GM23338 (cell line): ENCODE data around the gene RANGAP1. TPM values are rescaled to one million over a fixed set of nuclear protein-coding genes. Genes with fewer than 3 reads are reported as not detected.
A peak's percentile ranks its signal among the peaks of the same experiment; 100 is the strongest.

ENCODE experiments used
- ATAC-seq: fragments of 200-7000 bp; cut with Tn5 transposase; 3 replicates; pipeline ENCODE4 v1.9.1; 2020
- DNase-seq: peaks from one replicate; pipeline ENCODE4 v3.0.0-alpha.2; 2015; ENCODE audit warnings: low spot score
- H2AFZ ChIP-seq: fragments of 200-600 bp; sonication (generic); 2 replicates; pipeline ENCODE4 v1.8.0; 2016; ENCODE audit warnings: antibody characterized with exemption, mild to moderate bottlenecking, moderate library complexity
- H3F3A ChIP-seq: fragments of 200-600 bp; sonication (generic); replicated peaks from 2 replicates; pipeline ENCODE4 v1.8.0; 2017; ENCODE audit warnings: antibody characterized with exemption, mixed run types, low read depth
- H3K27ac ChIP-seq: fragments of 200-600 bp; sonication (generic); 2 replicates; pipeline ENCODE4 v1.6.1; 2016; ENCODE audit warnings: low read depth
- H3K27me3 ChIP-seq: fragments of 200-600 bp; sonication (generic); 2 replicates; pipeline ENCODE4 v1.8.0; 2016; ENCODE audit warnings: mild to moderate bottlenecking, mixed run types, moderate library complexity; ENCODE audit not compliant: insufficient read depth
- H3K36me3 ChIP-seq: fragments of 200-600 bp; sonication (generic); 2 replicates; pipeline ENCODE4 v1.8.0; 2016; ENCODE audit warnings: mild to moderate bottlenecking; ENCODE audit not compliant: insufficient read depth
- H3K4me1 ChIP-seq: fragments of 200-600 bp; sonication (generic); 2 replicates; pipeline ENCODE4 v1.8.0; 2016; ENCODE audit warnings: mild to moderate bottlenecking, moderate library complexity; ENCODE audit not compliant: insufficient read depth
- H3K4me2 ChIP-seq: fragments of 200-600 bp; sonication (generic); 2 replicates; pipeline ENCODE4 v1.7.1; 2017; ENCODE audit warnings: mixed run types
- H3K4me3 ChIP-seq: fragments of 200-600 bp; sonication (generic); 2 replicates; pipeline ENCODE4 v1.6.1; 2016; ENCODE audit warnings: mixed run types
- H3K79me2 ChIP-seq: fragments of 200-600 bp; sonication (generic); replicated peaks from 2 replicates; pipeline ENCODE4 v1.8.0; 2017; ENCODE audit warnings: mild to moderate bottlenecking; ENCODE audit not compliant: insufficient read depth
- H3K9me2 ChIP-seq: fragments of 200-600 bp; sonication (generic); 2 replicates; pipeline ENCODE4 v1.8.0; 2017; ENCODE audit not compliant: insufficient read depth
- H4K20me1 ChIP-seq: fragments of 200-600 bp; sonication (generic); replicated peaks from 2 replicates; pipeline ENCODE4 v1.8.0; 2017; ENCODE audit warnings: mild to moderate bottlenecking; ENCODE audit not compliant: insufficient read depth
- H3K27ac Mint-ChIP-seq: 2 replicates; pipeline ENCODE4 v1.8.0; 2020; ENCODE audit warnings: inconsistent platforms, mild to moderate bottlenecking, moderate library complexity, mixed read lengths
- H3K27me3 Mint-ChIP-seq: 3 replicates; pipeline ENCODE4 v1.8.0; 2022; ENCODE audit warnings: low read depth, mild to moderate bottlenecking, moderate library complexity, mixed read lengths, inconsistent platforms; ENCODE audit not compliant: insufficient read depth, poor library complexity
- H3K36me3 Mint-ChIP-seq: 3 replicates; pipeline ENCODE4 v1.8.0; 2021; ENCODE audit warnings: low read depth, mild to moderate bottlenecking, inconsistent platforms, moderate library complexity, mixed read lengths
- H3K4me1 Mint-ChIP-seq: 3 replicates; pipeline ENCODE4 v1.8.0; 2020; ENCODE audit warnings: mild to moderate bottlenecking, inconsistent platforms, mixed read lengths
- H3K4me3 Mint-ChIP-seq: 3 replicates; pipeline ENCODE4 v1.8.0; 2021; ENCODE audit warnings: moderate library complexity, mild to moderate bottlenecking, inconsistent platforms, mixed read lengths
- H3K9me3 Mint-ChIP-seq: 3 replicates; pipeline ENCODE4 v1.8.0; 2020; ENCODE audit warnings: moderate library complexity, mild to moderate bottlenecking, inconsistent platforms, mixed read lengths
- CREB1 ChIP-seq: fragments of 250-450 bp; sonication (Bioruptor Pico); IDR thresholded peaks from 2 replicates; pipeline ENCODE4 v1.5.0; 2020; ENCODE audit warnings: low read depth, mild to moderate bottlenecking, moderate library complexity
- EZH2 ChIP-seq: fragments of 200-600 bp; sonication (generic); IDR thresholded peaks from one replicate; pipeline ENCODE4 v1.8.0; 2017; ENCODE audit warnings: antibody characterized with exemption, mild to moderate bottlenecking, low read depth; ENCODE audit not compliant: unreplicated experiment
- EZH2phosphoT487 ChIP-seq: fragments of 200-600 bp; sonication (generic); IDR thresholded peaks from one replicate; pipeline ENCODE4 v1.8.1; 2018; ENCODE audit warnings: antibody characterized with exemption; ENCODE audit not compliant: unreplicated experiment
- JUNB ChIP-seq: IDR thresholded peaks from one replicate; pipeline ENCODE4 v1.6.1; 2016; ENCODE audit warnings: antibody characterized with exemption; ENCODE audit not compliant: unreplicated experiment
- NANOG ChIP-seq: IDR thresholded peaks from 2 replicates; pipeline ENCODE4 v1.6.1; 2016; ENCODE audit warnings: antibody characterized with exemption, borderline replicate concordance
- POLR2AphosphoS5 ChIP-seq: IDR thresholded peaks from 2 replicates; pipeline ENCODE4 v1.6.1; 2016; ENCODE audit warnings: antibody characterized with exemption, low read depth
- STAT1 ChIP-seq: IDR thresholded peaks from one replicate; pipeline ENCODE4 v1.6.1; 2016; ENCODE audit warnings: antibody characterized with exemption; ENCODE audit not compliant: unreplicated experiment
- ZNF114 ChIP-seq: fragments of 250-450 bp; sonication (Bioruptor Pico); IDR thresholded peaks from 2 replicates; pipeline ENCODE4 v1.5.0; 2020; ENCODE audit warnings: mild to moderate bottlenecking, moderate library complexity
- ZNF331 ChIP-seq: fragments of 250-450 bp; sonication (Bioruptor Pico); IDR thresholded peaks from 2 replicates; pipeline ENCODE4 v1.5.0; 2020; ENCODE audit warnings: low read depth, mild to moderate bottlenecking, moderate library complexity
- polyA plus RNA-seq: library from polyadenylated mRNA; unstranded; fragments of >200 nt; fragmentation: Nextera tagmentation; extraction: Ambion mirVana; gene quantifications from 2 replicates; pipeline ENCODE4 v1.2.1, GENCODE V29; 2016
- total RNA-seq: library from RNA; depleted of rRNA; stranded (reverse); fragments of >200 nt; shearing (Covaris generic); gene quantifications from 2 replicates; pipeline ENCODE4 v1.2.3, GENCODE V29; 2014
- TF ChIP-seq, protein P1 (sequence below): fragments of 250-450 bp; sonication (Bioruptor Pico); IDR thresholded peaks from 2 replicates; pipeline ENCODE4 v1.5.0; 2020; ENCODE audit warnings: mild to moderate bottlenecking, moderate library complexity
- TF ChIP-seq, protein P2 (sequence below): IDR thresholded peaks from 2 replicates; pipeline ENCODE4 v1.6.1; 2016; ENCODE audit warnings: antibody characterized with exemption
- TF ChIP-seq, protein P3 (sequence below): IDR thresholded peaks from one replicate; pipeline ENCODE4 v1.6.1; 2018; ENCODE audit warnings: antibody characterized with exemption; ENCODE audit not compliant: unreplicated experiment
- TF ChIP-seq, protein P4 (sequence below), 2 experiments: fragments of 200-600 bp in 1 of 2; sonication (generic) in 1 of 2; conservative IDR thresholded peaks; 2 replicates each; pipeline versions ENCODE4 v1.5.1 to v1.6.1; 2016 to 2017; ENCODE audit warnings: antibody characterized with exemption in 2 of 2, low read depth in 2 of 2, mild to moderate bottlenecking in 2 of 2, moderate library complexity in 1 of 2

RANGAP1 gene
- total and polyA plus RNA-seq, 2 experiments from 2014 or later, result 54.7 to 141 TPM

DNA sequence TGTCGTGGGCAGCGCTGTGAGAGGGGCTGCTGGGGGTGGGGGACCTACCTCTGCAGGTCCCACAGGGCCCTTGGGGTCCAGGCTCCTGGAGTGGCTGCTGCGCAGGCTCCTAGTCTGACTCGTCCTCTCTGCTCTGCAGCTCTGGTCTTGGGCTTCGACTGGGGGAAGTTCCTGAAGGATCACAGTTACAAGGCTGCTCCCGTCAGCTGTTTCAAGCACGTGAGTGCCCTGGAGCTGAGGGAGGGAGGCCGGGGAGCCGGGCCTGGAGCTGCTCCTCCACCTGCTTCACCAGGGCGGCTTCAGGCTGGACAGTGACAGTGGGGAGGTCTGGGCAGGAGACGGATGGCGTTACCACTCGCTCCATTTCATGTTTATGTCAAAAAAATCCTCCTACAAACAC, 69.0 kb downstream of the RANGAP1 start:
- peaks cover 26% of the 10 kb centered on the region for H3K36me3 ChIP-seq
- peaks cover 6% of the 10 kb centered on the region; the same call in 1 of the 2 replicates for H3F3A ChIP-seq
- H3K79me2 ChIP-seq, result no peaks in the 10 kb centered on the region
- peak; percentile 32 for ATAC-seq
- 0 out of 2 replicates have a peak overlapping the region, but pooled peaks have one; percentile 56 for H3K27ac Mint-ChIP-seq
- DNase-seq, result no peak
- no peaks in the 10 kb centered on the region for H4K20me1 ChIP-seq
- H3K27me3 Mint-ChIP-seq, result peaks cover 8% of the 10 kb centered on the region
- 0 out of 2 replicates have a peak overlapping the region, but pooled peaks have one; percentile 51 for H3K4me2 ChIP-seq
- H3K36me3 Mint-ChIP-seq, result peaks cover 91% of the 10 kb centered on the region
- H3K9me3 Mint-ChIP-seq, result peaks cover 16% of the 10 kb centered on the region
- peak overlapping the region; percentile 18 for H3K27ac ChIP-seq
- no peak overlapping the region for H3K4me3 ChIP-seq
- H3K9me2 ChIP-seq, result no peaks in the 10 kb centered on the region
- H3K4me1 Mint-ChIP-seq, result peaks cover 23% of the 10 kb centered on the region
- H3K27me3 ChIP-seq, result no peaks in the 10 kb centered on the region
- TF ChIP-seq, protein P1, sequence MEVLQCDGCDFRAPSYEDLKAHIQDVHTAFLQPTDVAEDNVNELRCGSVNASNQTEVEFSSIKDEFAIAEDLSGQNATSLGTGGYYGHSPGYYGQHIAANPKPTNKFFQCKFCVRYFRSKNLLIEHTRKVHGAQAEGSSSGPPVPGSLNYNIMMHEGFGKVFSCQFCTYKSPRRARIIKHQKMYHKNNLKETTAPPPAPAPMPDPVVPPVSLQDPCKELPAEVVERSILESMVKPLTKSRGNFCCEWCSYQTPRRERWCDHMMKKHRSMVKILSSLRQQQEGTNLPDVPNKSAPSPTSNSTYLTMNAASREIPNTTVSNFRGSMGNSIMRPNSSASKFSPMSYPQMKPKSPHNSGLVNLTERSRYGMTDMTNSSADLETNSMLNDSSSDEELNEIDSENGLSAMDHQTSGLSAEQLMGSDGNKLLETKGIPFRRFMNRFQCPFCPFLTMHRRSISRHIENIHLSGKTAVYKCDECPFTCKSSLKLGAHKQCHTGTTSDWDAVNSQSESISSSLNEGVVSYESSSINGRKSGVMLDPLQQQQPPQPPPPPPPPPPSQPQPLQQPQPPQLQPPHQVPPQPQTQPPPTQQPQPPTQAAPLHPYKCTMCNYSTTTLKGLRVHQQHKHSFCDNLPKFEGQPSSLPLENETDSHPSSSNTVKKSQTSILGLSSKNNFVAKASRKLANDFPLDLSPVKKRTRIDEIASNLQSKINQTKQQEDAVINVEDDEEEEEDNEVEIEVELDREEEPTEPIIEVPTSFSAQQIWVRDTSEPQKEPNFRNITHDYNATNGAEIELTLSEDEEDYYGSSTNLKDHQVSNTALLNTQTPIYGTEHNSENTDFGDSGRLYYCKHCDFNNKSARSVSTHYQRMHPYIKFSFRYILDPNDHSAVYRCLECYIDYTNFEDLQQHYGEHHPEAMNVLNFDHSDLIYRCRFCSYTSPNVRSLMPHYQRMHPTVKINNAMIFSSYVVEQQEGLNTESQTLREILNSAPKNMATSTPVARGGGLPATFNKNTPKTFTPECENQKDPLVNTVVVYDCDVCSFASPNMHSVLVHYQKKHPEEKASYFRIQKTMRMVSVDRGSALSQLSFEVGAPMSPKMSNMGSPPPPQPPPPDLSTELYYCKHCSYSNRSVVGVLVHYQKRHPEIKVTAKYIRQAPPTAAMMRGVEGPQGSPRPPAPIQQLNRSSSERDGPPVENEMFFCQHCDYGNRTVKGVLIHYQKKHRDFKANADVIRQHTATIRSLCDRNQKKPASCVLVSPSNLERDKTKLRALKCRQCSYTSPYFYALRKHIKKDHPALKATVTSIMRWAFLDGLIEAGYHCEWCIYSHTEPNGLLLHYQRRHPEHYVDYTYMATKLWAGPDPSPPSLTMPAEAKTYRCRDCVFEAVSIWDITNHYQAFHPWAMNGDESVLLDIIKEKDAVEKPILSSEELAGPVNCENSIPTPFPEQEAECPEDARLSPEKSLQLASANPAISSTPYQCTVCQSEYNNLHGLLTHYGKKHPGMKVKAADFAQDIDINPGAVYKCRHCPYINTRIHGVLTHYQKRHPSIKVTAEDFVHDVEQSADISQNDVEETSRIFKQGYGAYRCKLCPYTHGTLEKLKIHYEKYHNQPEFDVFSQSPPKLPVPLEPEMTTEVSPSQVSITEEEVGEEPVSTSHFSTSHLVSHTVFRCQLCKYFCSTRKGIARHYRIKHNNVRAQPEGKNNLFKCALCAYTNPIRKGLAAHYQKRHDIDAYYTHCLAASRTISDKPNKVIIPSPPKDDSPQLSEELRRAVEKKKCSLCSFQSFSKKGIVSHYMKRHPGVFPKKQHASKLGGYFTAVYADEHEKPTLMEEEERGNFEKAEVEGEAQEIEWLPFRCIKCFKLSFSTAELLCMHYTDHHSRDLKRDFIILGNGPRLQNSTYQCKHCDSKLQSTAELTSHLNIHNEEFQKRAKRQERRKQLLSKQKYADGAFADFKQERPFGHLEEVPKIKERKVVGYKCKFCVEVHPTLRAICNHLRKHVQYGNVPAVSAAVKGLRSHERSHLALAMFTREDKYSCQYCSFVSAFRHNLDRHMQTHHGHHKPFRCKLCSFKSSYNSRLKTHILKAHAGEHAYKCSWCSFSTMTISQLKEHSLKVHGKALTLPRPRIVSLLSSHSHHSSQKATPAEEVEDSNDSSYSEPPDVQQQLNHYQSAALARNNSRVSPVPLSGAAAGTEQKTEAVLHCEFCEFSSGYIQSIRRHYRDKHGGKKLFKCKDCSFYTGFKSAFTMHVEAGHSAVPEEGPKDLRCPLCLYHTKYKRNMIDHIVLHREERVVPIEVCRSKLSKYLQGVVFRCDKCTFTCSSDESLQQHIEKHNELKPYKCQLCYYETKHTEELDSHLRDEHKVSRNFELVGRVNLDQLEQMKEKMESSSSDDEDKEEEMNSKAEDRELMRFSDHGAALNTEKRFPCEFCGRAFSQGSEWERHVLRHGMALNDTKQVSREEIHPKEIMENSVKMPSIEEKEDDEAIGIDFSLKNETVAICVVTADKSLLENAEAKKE (CRISPR knock-in tag), result no peak
- TF ChIP-seq POLR2AphosphoS5 (no peak), EZH2 (no peak), CREB1 (CRISPR knock-in tag) (no peak), NANOG (no peak), EZH2phosphoT487 (no peak), ZNF114 (CRISPR knock-in tag) (no peak), STAT1 (no peak), JUNB (no peak), ZNF331 (no peak)
- TF ChIP-seq, protein P2, sequence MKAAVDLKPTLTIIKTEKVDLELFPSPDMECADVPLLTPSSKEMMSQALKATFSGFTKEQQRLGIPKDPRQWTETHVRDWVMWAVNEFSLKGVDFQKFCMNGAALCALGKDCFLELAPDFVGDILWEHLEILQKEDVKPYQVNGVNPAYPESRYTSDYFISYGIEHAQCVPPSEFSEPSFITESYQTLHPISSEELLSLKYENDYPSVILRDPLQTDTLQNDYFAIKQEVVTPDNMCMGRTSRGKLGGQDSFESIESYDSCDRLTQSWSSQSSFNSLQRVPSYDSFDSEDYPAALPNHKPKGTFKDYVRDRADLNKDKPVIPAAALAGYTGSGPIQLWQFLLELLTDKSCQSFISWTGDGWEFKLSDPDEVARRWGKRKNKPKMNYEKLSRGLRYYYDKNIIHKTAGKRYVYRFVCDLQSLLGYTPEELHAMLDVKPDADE, result no peak
- TF ChIP-seq, protein P3, sequence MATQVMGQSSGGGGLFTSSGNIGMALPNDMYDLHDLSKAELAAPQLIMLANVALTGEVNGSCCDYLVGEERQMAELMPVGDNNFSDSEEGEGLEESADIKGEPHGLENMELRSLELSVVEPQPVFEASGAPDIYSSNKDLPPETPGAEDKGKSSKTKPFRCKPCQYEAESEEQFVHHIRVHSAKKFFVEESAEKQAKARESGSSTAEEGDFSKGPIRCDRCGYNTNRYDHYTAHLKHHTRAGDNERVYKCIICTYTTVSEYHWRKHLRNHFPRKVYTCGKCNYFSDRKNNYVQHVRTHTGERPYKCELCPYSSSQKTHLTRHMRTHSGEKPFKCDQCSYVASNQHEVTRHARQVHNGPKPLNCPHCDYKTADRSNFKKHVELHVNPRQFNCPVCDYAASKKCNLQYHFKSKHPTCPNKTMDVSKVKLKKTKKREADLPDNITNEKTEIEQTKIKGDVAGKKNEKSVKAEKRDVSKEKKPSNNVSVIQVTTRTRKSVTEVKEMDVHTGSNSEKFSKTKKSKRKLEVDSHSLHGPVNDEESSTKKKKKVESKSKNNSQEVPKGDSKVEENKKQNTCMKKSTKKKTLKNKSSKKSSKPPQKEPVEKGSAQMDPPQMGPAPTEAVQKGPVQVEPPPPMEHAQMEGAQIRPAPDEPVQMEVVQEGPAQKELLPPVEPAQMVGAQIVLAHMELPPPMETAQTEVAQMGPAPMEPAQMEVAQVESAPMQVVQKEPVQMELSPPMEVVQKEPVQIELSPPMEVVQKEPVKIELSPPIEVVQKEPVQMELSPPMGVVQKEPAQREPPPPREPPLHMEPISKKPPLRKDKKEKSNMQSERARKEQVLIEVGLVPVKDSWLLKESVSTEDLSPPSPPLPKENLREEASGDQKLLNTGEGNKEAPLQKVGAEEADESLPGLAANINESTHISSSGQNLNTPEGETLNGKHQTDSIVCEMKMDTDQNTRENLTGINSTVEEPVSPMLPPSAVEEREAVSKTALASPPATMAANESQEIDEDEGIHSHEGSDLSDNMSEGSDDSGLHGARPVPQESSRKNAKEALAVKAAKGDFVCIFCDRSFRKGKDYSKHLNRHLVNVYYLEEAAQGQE, result no peak
- TF ChIP-seq, protein P4, sequence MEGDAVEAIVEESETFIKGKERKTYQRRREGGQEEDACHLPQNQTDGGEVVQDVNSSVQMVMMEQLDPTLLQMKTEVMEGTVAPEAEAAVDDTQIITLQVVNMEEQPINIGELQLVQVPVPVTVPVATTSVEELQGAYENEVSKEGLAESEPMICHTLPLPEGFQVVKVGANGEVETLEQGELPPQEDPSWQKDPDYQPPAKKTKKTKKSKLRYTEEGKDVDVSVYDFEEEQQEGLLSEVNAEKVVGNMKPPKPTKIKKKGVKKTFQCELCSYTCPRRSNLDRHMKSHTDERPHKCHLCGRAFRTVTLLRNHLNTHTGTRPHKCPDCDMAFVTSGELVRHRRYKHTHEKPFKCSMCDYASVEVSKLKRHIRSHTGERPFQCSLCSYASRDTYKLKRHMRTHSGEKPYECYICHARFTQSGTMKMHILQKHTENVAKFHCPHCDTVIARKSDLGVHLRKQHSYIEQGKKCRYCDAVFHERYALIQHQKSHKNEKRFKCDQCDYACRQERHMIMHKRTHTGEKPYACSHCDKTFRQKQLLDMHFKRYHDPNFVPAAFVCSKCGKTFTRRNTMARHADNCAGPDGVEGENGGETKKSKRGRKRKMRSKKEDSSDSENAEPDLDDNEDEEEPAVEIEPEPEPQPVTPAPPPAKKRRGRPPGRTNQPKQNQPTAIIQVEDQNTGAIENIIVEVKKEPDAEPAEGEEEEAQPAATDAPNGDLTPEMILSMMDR (conservative IDR thresholded peaks at IDR 0.05; ENCODE audit: low read depth in 2 of 2), result no peak
- peaks cover 17% of the 10 kb centered on the region for H3K4me1 ChIP-seq
- no peak overlapping the region; the same call in 2 of the 3 replicates for H3K4me3 Mint-ChIP-seq
- no peak overlapping the region for H2AFZ ChIP-seq
